Measurements from ENCODE around the gene ANKAR.
"Not testable (repeated sequence)": the region's sequence is repeated elsewhere in the genome, so short reads cannot be mapped to it uniquely, and the experiment has no call there.

The ANKAR gene

DNA sequence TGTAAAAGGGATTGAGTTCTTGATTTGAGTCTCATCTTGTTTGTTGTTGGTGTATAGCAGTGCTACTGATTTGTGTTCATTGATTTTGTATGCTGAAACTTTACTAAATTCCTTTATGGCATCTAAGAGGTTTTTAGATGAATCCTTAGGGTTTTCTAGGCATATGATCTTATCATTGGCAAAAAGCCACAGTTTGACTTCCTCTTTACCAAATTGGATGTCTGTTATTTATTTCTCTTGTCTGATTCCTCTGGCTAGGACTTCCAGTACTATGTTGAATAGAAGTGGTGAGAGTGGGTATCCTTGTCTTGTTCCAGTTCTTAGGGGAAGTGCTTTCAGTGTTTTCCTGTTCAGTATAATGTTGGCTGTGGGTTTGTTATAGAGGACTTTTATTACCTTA, 4.8 kb downstream of the ANKAR start:
- CTCF ChIA-PET, result no interaction called here
- POLR2A ChIA-PET, result no interaction called here

DNA sequence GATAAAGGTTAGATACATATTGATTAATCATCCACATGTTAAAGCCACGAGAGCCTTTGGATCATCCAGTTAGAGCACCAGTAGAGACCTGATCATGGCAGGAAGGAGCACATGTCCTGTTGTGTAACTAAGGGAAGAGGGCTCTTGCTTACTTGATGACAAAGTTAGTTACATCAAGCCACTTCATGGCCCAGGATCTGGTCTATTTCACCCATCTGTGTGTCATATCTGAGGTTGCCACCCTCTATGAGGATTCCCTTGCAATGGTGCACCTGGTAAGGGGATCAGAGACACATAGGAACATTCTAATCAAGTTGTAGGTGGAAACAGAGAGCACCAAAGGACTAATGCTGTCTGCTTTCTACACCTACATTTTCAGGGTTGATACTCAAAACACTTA, 6.7 kb downstream of the ANKAR start:
- DNase-seq (ENCODE audit: extremely low spot score), result no peak
- CTCF ChIA-PET, result no interaction called here
- TF ChIP-seq SP1 (IDR thresholded peaks at IDR 0.05) (no peak), PKNOX1 (IDR thresholded peaks at IDR 0.05) (no peak), ARNT (IDR thresholded peaks at IDR 0.05) (no peak), FOXK2 (IDR thresholded peaks at IDR 0.05) (no peak), TARDBP (IDR thresholded peaks at IDR 0.05) (no peak), FOXA1 (IDR thresholded peaks at IDR 0.05) (no peak), HDGF (IDR thresholded peaks at IDR 0.05; ENCODE audit: borderline replicate concordance) (no peak), ZNF384 (IDR thresholded peaks at IDR 0.05) (no peak), LEF1 (IDR thresholded peaks at IDR 0.05; ENCODE audit: borderline replicate concordance) (no peak), SUZ12 (IDR thresholded peaks at IDR 0.05) (no peak), BHLHE40 (IDR thresholded peaks at IDR 0.05; ENCODE audit: borderline replicate concordance) (no peak)
- POLR2A ChIA-PET, result no interaction called here

More for the DNA sequence above, 4.8 kb downstream of the ANKAR start:
- TF ChIP-seq HDGF (IDR thresholded peaks at IDR 0.05; ENCODE audit: borderline replicate concordance), result no peak
- no peak for TF ChIP-seq ZNF384 (IDR thresholded peaks at IDR 0.05)
- no peak for TF ChIP-seq BHLHE40 (IDR thresholded peaks at IDR 0.05; ENCODE audit: borderline replicate concordance)
- TF ChIP-seq ARNT (IDR thresholded peaks at IDR 0.05), result no peak
- no peak for TF ChIP-seq FOXM1 (IDR thresholded peaks at IDR 0.05; ENCODE audit: borderline replicate concordance)
- TF ChIP-seq LEF1 (IDR thresholded peaks at IDR 0.05; ENCODE audit: borderline replicate concordance), result no peak
- TF ChIP-seq CTBP1 (IDR thresholded peaks at IDR 0.05; ENCODE audit: borderline replicate concordance), result no peak
- no peak for DNase-seq (ENCODE audit: extremely low spot score)

DNA sequence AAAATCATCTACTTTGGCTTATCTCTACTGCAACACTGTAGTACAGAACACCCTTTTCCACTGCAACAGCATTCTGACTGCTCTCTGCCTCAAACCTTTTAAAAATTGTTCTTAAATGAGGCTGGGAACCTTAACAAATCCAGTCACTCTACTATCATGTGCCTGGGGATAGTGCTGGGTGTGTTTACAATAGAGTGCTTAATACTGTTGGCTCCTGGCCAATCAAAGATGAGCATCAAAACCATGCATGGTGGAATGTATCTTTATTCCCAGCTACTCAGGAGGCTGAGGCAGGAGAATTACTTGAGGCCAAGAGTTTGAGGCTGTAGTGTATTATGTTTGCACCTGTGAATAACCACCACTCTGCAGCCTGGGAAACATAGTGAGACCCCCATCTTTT, 7.4 kb downstream of the ANKAR start:
- no peak for DNase-seq (ENCODE audit: extremely low spot score)
- POLR2A ChIA-PET, result no interaction called here
- no peak for TF ChIP-seq ELF4 (IDR thresholded peaks at IDR 0.05)
- no peak for TF ChIP-seq CTBP1 (IDR thresholded peaks at IDR 0.05; ENCODE audit: borderline replicate concordance)
- no peak for TF ChIP-seq PKNOX1 (IDR thresholded peaks at IDR 0.05)
- TF ChIP-seq FOXK2 (IDR thresholded peaks at IDR 0.05), result no peak
- no peak for TF ChIP-seq L3MBTL2 (conservative IDR thresholded peaks at IDR 0.05)
- CTCF ChIA-PET, result no interaction called here

GRCh38 chr2:189683348-189683747, 8.9 kb downstream of the ANKAR start:
- TF ChIP-seq SUZ12 (IDR thresholded peaks at IDR 0.05) (no peak), SP1 (IDR thresholded peaks at IDR 0.05) (no peak), FOXA1 (IDR thresholded peaks at IDR 0.05) (no peak), BHLHE40 (IDR thresholded peaks at IDR 0.05; ENCODE audit: borderline replicate concordance) (no peak), ARNT (IDR thresholded peaks at IDR 0.05) (no peak)
- ChIA-PET CTCF (interaction anchor here (0.9 kb wide), 1 partner anchor 23 kb away, joined by 4 read pairs; no protein-coding TSS in a partner anchor), POLR2A (no interaction called here)
- no peak for DNase-seq (ENCODE audit: extremely low spot score)

DNA sequence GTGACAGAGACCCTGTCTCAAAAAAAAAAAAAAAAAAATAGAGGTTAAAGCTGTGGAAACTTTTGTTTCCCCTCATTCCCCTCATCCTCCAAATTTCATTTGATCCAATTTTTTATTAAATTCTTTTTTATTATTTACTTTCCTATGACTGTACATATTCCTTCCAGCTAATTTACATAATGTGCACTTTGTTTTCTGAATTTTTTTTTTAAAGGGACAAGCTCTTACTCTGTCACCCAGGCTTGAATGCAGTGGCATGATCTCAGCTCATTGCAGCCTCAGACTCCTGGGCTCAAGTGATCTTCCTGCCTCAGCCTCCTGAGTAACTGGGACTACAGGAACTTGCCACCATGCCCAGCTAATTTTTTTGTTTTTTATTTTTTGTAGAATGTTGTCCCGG, 10.3 kb downstream of the ANKAR start:
- TF ChIP-seq HDGF (IDR thresholded peaks at IDR 0.05; ENCODE audit: borderline replicate concordance) (no peak), L3MBTL2 (conservative IDR thresholded peaks at IDR 0.05) (no peak), FOXM1 (IDR thresholded peaks at IDR 0.05; ENCODE audit: borderline replicate concordance) (no peak), SUZ12 (IDR thresholded peaks at IDR 0.05) (no peak), CTBP1 (IDR thresholded peaks at IDR 0.05; ENCODE audit: borderline replicate concordance) (no peak), LEF1 (IDR thresholded peaks at IDR 0.05; ENCODE audit: borderline replicate concordance) (no peak), SP1 (IDR thresholded peaks at IDR 0.05) (no peak), FOXK2 (IDR thresholded peaks at IDR 0.05) (no peak), ARNT (IDR thresholded peaks at IDR 0.05) (no peak), BHLHE40 (IDR thresholded peaks at IDR 0.05; ENCODE audit: borderline replicate concordance) (no peak)
- POLR2A ChIA-PET, result no interaction called here
- CTCF ChIA-PET, result interaction anchor here (0.6 to 1.4 kb wide), 2 partner anchors 14 to 320 kb away, joined by 3 to 7 read pairs; no protein-coding TSS in a partner anchor
- no peak for DNase-seq (ENCODE audit: extremely low spot score)

DNA sequence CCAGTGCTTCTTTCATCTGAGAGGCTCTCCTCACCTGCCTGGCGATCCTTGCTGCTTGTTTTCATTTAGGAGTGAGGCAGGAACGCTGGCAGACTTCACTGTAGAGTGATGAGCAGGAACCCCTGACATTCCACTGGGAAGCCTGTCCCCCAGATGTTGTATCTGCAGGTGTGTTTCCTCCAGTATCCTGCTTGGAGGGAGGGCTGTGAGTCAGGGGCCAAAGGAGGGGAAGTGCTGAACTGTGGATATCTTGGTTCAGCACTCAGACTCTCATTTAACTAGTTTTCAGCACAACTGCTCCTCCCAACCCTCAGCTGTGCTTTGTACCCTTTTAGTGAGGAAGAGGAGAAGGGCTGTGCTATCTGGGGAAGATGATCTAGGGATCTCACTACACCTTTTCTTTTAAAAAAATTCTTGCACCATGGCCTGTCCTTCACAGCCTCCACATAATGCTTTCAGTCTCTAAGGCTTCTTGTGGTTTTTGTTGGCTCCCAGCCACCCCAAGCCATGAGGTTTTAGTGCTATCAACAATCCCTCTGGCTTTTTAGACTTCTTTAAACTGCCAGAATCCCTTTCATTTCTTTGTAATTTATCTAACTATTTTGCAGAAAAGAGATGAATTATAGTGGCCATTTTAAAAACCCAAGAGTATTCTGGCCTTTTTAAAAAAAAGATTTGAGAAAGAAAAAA, 11.2 kb downstream of the ANKAR start:
- POLR2A ChIA-PET, result no interaction called here
- CTCF ChIA-PET, result no interaction called here
- no peak for DNase-seq (ENCODE audit: extremely low spot score)
- TF ChIP-seq HDGF (IDR thresholded peaks at IDR 0.05; ENCODE audit: borderline replicate concordance) (no peak), SP1 (IDR thresholded peaks at IDR 0.05) (no peak), SUZ12 (IDR thresholded peaks at IDR 0.05) (no peak), TARDBP (IDR thresholded peaks at IDR 0.05) (no peak), L3MBTL2 (conservative IDR thresholded peaks at IDR 0.05) (no peak), NFRKB (IDR thresholded peaks at IDR 0.05) (no peak), FOXA1 (IDR thresholded peaks at IDR 0.05) (no peak), PKNOX1 (IDR thresholded peaks at IDR 0.05) (no peak), ZNF384 (IDR thresholded peaks at IDR 0.05) (no peak)

- POLR2A ChIA-PET; DNase-seq (ENCODE audit: extremely low spot score); CTCF ChIA-PET: not testable (repeated sequence)
Measured at GRCh38 chr2:189687796-189688195, 13.3 kb downstream of the ANKAR start.
